ENCODE measurements around the gene NEMP1.
A peak's percentile ranks its signal among the peaks of the same experiment; 100 is the strongest.
"Not testable (repeated sequence)": the region's sequence is repeated elsewhere in the genome, so short reads cannot be mapped to it uniquely, and the experiment has no call there.

The NEMP1 gene

GRCh38 chr12:57078519-57079404, at the start of gene NEMP1:
Gene NEMP1, minus strand, starts transcription at chr12:57078791. Its CDS starts 46 bp downstream, at chr12:57078745.
- DNase-seq: peak; percentile 91 to 95

GRCh38 chr12:57127726-57128518, 49.3 kb upstream of the NEMP1 start, which contains the start of gene LRP1:
Gene LRP1, plus strand, starts transcription at chr12:57128483. Its CDS starts 482 bp downstream, at chr12:57128965.
- peak; percentile 74 to 78 for DNase-seq

- peak; percentile 43 to 62 for DNase-seq
Measured at GRCh38 chr12:57127101-57127725, 48.6 kb upstream of the NEMP1 start.

- no peak for DNase-seq
Measured at GRCh38 chr12:57126561-57126960, 48.0 kb upstream of the NEMP1 start.

GRCh38 chr12:57126061-57126460, 47.5 kb upstream of the NEMP1 start:
- no peak for DNase-seq

- DNase-seq: peak; percentile 80 to 83
Measured at GRCh38 chr12:57124261-57124877, 45.8 kb upstream of the NEMP1 start.

GRCh38 chr12:57123813-57124212, 45.2 kb upstream of the NEMP1 start:
- no peak for DNase-seq

- DNase-seq: not testable (repeated sequence)
Measured at GRCh38 chr12:57120718-57121117, 42.1 kb upstream of the NEMP1 start.

- no peak for DNase-seq
Measured at GRCh38 chr12:57119294-57120085, 40.9 kb upstream of the NEMP1 start.

- no peak for DNase-seq
Measured at GRCh38 chr12:57118711-57119271, 40.2 kb upstream of the NEMP1 start.

- DNase-seq: no peak
Measured at GRCh38 chr12:57116580-57117281, 38.1 kb upstream of the NEMP1 start.

- DNase-seq: peak in 1 of 2 experiments; percentile 93
Measured at GRCh38 chr12:57112492-57113294, 34.1 kb upstream of the NEMP1 start.

GRCh38 chr12:57111031-57111734, 32.6 kb upstream of the NEMP1 start, which contains the start of gene STAT6:
Gene STAT6, minus strand, starts transcription at chr12:57111362. Its CDS starts 3,084 bp downstream, at chr12:57108278.
- peak; percentile 78 to 83 for DNase-seq

- DNase-seq: peak; percentile 85 to 88
Measured at GRCh38 chr12:57110104-57111030, 31.8 kb upstream of the NEMP1 start.

- no peak for DNase-seq
Measured at GRCh38 chr12:57109207-57110103, 30.9 kb upstream of the NEMP1 start.

GRCh38 chr12:57107456-57108155, 29.0 kb upstream of the NEMP1 start:
- DNase-seq: no peak
